ENCODE data around the gene ZNF503.
A peak's percentile ranks its signal among the peaks of the same experiment; 100 is the strongest.

ZNF503 gene

GRCh38 chr10:75401569-75402485 lies at the start of gene ZNF503:
Gene ZNF503 (minus strand): TSS chr10:75401764. CDS start chr10:75401419, 345 bp downstream.
- Histone ChIP-seq H3K4me3 (peak within 1 kb of the TSS; percentile 84), H3K9me3 (ENCODE audit: low read depth, low read length) (no peaks in the 10 kb centered on the region), H3K36me3 (ENCODE audit: insufficient read depth, low read length) (no peaks in the 10 kb centered on the region), H3K9ac (ENCODE audit: insufficient read length) (peak within 1 kb of the TSS; percentile 55), H3K27ac (peak within 1 kb of the TSS; percentile 50; the same call in 1 of the 2 replicates)
- DNase-seq (ENCODE audit: low read depth, low spot score): peak; percentile 8
- TF ChIP-seq EZH2 (IDR thresholded peaks at IDR 0.05) (no peak), FOXP2 (optimal IDR thresholded peaks at IDR 0.05; ENCODE audit: control extremely low read depth, extremely low read length, insufficient read depth) (no peak), POLR2AphosphoS5 (IDR thresholded peaks at IDR 0.05; ENCODE audit: borderline replicate concordance, low read depth, low read length) (no peak)

- Histone ChIP-seq H3K9me3 (ENCODE audit: low read depth, low read length) (no peaks in the 10 kb centered on the region), H3K36me3 (ENCODE audit: insufficient read depth, low read length) (no peaks in the 10 kb centered on the region), H3K27ac (no peak overlapping the region), H3K9ac (ENCODE audit: insufficient read length) (no peak overlapping the region), H3K4me3 (no peak overlapping the region)
- DNase-seq (ENCODE audit: low read depth, low spot score): no peak
- TF ChIP-seq POLR2AphosphoS5 (IDR thresholded peaks at IDR 0.05; ENCODE audit: borderline replicate concordance, low read depth, low read length) (no peak), FOXP2 (optimal IDR thresholded peaks at IDR 0.05; ENCODE audit: control extremely low read depth, extremely low read length, insufficient read depth) (no peak), EZH2 (IDR thresholded peaks at IDR 0.05) (no peak)
These were observed 49.4 kb upstream of the ZNF503 start for GRCh38 chr10:75450644-75451640.

- DNase-seq (ENCODE audit: low read depth, low spot score): no peak
- H3K27ac ChIP-seq: no peak overlapping the region
- H3K9ac ChIP-seq (ENCODE audit: insufficient read length): no peak overlapping the region
- no peaks in the 10 kb centered on the region for H3K9me3 ChIP-seq (ENCODE audit: low read depth, low read length)
- no peak for TF ChIP-seq POLR2AphosphoS5 (IDR thresholded peaks at IDR 0.05; ENCODE audit: borderline replicate concordance, low read depth, low read length)
- no peak for TF ChIP-seq EZH2 (IDR thresholded peaks at IDR 0.05)
- no peak for TF ChIP-seq FOXP2 (optimal IDR thresholded peaks at IDR 0.05; ENCODE audit: control extremely low read depth, extremely low read length, insufficient read depth)
- no peak overlapping the region for H3K4me3 ChIP-seq
- no peaks in the 10 kb centered on the region for H3K36me3 ChIP-seq (ENCODE audit: insufficient read depth, low read length)
These were observed 48.5 kb upstream of the ZNF503 start for GRCh38 chr10:75450075-75450445.

GRCh38 chr10:75449382-75450074 lies 48.0 kb upstream of the ZNF503 start:
- no peaks in the 10 kb centered on the region for H3K9me3 ChIP-seq (ENCODE audit: low read depth, low read length)
- TF ChIP-seq FOXP2 (optimal IDR thresholded peaks at IDR 0.05; ENCODE audit: control extremely low read depth, extremely low read length, insufficient read depth) (no peak), EZH2 (IDR thresholded peaks at IDR 0.05) (no peak), POLR2AphosphoS5 (IDR thresholded peaks at IDR 0.05; ENCODE audit: borderline replicate concordance, low read depth, low read length) (no peak)
- no peak for DNase-seq (ENCODE audit: low read depth, low spot score)
- H3K4me3 ChIP-seq: no peak overlapping the region
- H3K9ac ChIP-seq (ENCODE audit: insufficient read length): no peak overlapping the region
- no peak overlapping the region for H3K27ac ChIP-seq
- H3K36me3 ChIP-seq (ENCODE audit: insufficient read depth, low read length): no peaks in the 10 kb centered on the region

- H3K27ac ChIP-seq: no peak overlapping the region
- H3K9ac ChIP-seq (ENCODE audit: insufficient read length): no peak overlapping the region
- no peak for TF ChIP-seq POLR2AphosphoS5 (IDR thresholded peaks at IDR 0.05; ENCODE audit: borderline replicate concordance, low read depth, low read length)
- no peak for TF ChIP-seq EZH2 (IDR thresholded peaks at IDR 0.05)
- no peak for TF ChIP-seq FOXP2 (optimal IDR thresholded peaks at IDR 0.05; ENCODE audit: control extremely low read depth, extremely low read length, insufficient read depth)
- H3K36me3 ChIP-seq (ENCODE audit: insufficient read depth, low read length): no peaks in the 10 kb centered on the region
- no peaks in the 10 kb centered on the region for H3K9me3 ChIP-seq (ENCODE audit: low read depth, low read length)
- no peak for DNase-seq (ENCODE audit: low read depth, low spot score)
- no peak overlapping the region for H3K4me3 ChIP-seq
These were observed 46.6 kb upstream of the ZNF503 start for GRCh38 chr10:75448166-75448565.

- H3K9me3 ChIP-seq (ENCODE audit: low read depth, low read length): no peaks in the 10 kb centered on the region
- no peak overlapping the region for H3K27ac ChIP-seq
- H3K36me3 ChIP-seq (ENCODE audit: insufficient read depth, low read length): no peaks in the 10 kb centered on the region
- no peak for DNase-seq (ENCODE audit: low read depth, low spot score)
- no peak overlapping the region for H3K4me3 ChIP-seq
- no peak overlapping the region for H3K9ac ChIP-seq (ENCODE audit: insufficient read length)
- TF ChIP-seq POLR2AphosphoS5 (IDR thresholded peaks at IDR 0.05; ENCODE audit: borderline replicate concordance, low read depth, low read length) (no peak), EZH2 (IDR thresholded peaks at IDR 0.05) (no peak), FOXP2 (optimal IDR thresholded peaks at IDR 0.05; ENCODE audit: control extremely low read depth, extremely low read length, insufficient read depth) (no peak)
These were observed 44.9 kb upstream of the ZNF503 start for GRCh38 chr10:75446508-75446907.

- no peaks in the 10 kb centered on the region for H3K36me3 ChIP-seq (ENCODE audit: insufficient read depth, low read length)
- no peak for DNase-seq (ENCODE audit: low read depth, low spot score)
- TF ChIP-seq FOXP2 (optimal IDR thresholded peaks at IDR 0.05; ENCODE audit: control extremely low read depth, extremely low read length, insufficient read depth) (no peak), EZH2 (IDR thresholded peaks at IDR 0.05) (no peak), POLR2AphosphoS5 (IDR thresholded peaks at IDR 0.05; ENCODE audit: borderline replicate concordance, low read depth, low read length) (no peak)
- no peak overlapping the region for H3K9ac ChIP-seq (ENCODE audit: insufficient read length)
- no peak overlapping the region for H3K27ac ChIP-seq
- no peak overlapping the region for H3K4me3 ChIP-seq
- H3K9me3 ChIP-seq (ENCODE audit: low read depth, low read length): no peaks in the 10 kb centered on the region
These were observed 43.3 kb upstream of the ZNF503 start for GRCh38 chr10:75444781-75445386.
